GM18858 (cell line): ENCODE results near the gene OR12D3.
"Not testable (repeated sequence)": the region's sequence is repeated elsewhere in the genome, so short reads cannot be mapped to it uniquely, and the experiment has no call there.

Source experiments
- ATAC-seq: cut with Tn5 transposase; IDR thresholded peaks from one replicate; pipeline ENCODE4 v1.9.1; 2021; ENCODE audit not compliant: unreplicated experiment

The OR12D3 gene

DNA sequence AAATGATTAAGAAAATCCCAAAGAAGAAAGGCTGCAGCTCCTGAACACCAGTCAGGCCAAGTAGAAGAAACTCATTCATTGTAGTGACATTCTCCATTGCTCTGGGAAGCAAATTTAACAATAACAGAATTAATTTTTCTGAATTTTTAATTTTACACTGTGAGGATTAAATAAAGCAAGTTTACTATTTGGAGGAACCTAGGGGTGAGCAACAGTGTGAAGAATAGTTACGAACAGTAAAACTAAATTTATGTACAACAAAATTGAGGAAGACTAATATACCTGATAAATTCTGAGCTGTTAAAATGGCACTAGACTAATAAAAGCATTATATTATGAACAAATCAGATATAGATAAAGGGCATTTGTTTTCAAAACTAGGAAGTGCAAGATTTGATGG is at the start of gene OR12D3:
Gene OR12D3, minus strand, starts transcription at position 101 of the 400 bp plus-strand sequence. Its CDS starts 4 bp downstream, at position 97.
- no peak for ATAC-seq

- ATAC-seq, result no peak
These were observed 49.5 kb upstream of the OR12D3 start for GRCh38 chr6:29424575-29424974.

GRCh38 chr6:29424168-29424567 is 49.1 kb upstream of the OR12D3 start:
- no peak for ATAC-seq

GRCh38 chr6:29419516-29419915 is 44.4 kb upstream of the OR12D3 start:
- no peak for ATAC-seq

DNA sequence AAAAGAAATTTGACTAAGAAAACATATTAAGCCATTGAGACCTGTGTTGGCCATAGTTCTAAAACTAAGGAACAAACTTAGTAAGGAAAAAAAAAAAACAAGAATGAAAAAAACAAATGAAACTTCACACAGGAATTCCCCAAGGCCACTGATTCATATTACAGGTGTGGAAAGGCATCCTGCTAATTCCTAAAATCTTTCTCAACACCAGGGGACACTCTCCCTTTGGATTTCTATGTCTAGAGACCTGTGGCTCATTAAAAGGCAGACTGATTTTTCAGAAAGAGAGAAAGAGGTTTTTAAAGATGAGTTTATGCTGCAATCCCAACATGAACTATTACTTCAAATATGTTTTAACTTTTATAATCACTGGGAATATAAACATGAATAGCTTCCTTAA is 39.5 kb upstream of the OR12D3 start, which contains the start of gene OR12D1:
Gene OR12D1, plus strand, starts transcription at position 341 of the 400 bp plus-strand sequence.
- ATAC-seq, result no peak

GRCh38 chr6:29403801-29404200 is 28.7 kb upstream of the OR12D3 start:
- ATAC-seq, result no peak

DNA sequence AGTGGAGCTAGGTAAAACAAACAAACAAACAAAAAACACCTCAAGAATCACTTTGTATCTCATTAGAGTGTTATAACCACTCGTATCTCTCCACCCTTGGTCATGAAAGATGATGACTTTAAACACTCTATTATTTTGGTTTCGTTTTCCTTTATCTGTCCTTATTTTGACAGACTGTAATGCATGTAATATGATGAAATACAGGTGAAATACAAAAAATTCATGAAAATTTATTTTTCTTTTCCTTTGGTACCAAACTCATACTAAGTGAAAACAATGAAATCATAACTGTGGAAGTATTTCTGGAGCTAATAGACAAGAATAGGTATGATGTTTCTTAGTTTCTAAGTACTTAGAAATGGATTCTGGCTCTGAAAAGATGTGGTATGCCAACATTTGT is 24.4 kb upstream of the OR12D3 start:
- ATAC-seq, result no peak

DNA sequence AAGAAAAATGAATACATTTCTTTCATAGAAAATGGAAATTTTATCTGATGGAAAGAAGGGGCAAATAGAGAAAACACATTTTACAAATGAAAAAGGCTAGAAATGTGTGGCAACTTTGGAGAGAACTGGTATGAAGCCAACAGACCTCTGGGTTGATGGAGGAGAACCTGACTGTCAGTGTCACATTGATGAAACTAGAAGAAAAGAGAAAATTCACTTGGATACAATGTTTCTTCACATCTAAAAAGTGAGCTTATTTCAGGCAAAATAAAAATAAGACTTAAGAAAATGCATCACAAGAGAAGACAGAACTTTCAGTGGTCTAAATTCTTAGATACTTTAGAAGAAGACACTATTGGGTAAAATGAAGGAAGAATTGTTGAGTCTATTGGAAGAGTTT is 20.2 kb upstream of the OR12D3 start, which contains the start of gene OR12D2:
Gene OR12D2, plus strand, starts transcription at position 301 of the 400 bp plus-strand sequence. CDS start 1,069 bp downstream, outside the sequence.
- no peak for ATAC-seq

DNA sequence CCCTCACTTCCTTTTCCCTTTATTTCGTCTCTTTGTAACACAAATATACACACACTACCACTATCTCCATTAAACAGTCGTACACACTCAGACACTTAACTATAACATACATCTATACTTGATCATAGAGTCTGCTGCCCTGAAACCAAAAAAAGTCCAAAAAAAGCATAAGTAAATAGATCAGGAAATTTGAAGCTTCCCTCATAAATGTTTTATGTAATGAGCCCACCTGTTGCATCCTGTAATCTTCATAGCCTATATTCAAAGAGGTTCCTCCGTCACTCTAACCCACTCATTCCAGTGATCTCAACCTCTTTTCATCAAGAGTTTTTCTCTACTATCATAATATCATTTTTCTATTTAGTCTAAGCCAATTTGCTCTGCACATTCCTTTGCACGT is 13.4 kb upstream of the OR12D3 start:
- no peak for ATAC-seq

GRCh38 chr6:29376003-29376402 is 912 bp upstream of the OR12D3 start:
- ATAC-seq, result no peak

DNA sequence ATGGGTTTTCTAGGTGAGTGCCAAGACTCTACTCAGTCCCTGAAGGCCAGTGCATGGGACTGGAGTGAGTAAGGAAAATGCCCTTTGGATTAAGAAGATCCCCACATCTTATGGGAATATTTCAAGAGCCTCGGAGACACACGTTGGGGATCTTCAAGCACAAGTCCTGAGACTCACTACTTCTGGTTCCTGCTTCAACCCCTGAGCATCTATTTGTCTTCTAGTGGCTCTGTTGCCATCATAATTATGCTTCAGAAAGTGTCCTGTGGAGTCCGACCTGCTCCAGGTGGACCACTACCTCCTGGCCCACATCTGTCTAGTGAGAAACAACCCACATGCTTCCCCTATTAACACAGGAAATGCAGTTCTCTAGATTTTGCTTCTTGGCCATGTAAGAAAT is 6.3 kb downstream of the OR12D3 start, which contains the start of gene OR5V1:
Gene OR5V1, minus strand, starts transcription at position 101 of the 400 bp plus-strand sequence. CDS start 12,670 bp downstream, outside the sequence.
- no peak for ATAC-seq

GRCh38 chr6:29355603-29356002 is 19.5 kb downstream of the OR12D3 start:
- no peak for ATAC-seq

DNA sequence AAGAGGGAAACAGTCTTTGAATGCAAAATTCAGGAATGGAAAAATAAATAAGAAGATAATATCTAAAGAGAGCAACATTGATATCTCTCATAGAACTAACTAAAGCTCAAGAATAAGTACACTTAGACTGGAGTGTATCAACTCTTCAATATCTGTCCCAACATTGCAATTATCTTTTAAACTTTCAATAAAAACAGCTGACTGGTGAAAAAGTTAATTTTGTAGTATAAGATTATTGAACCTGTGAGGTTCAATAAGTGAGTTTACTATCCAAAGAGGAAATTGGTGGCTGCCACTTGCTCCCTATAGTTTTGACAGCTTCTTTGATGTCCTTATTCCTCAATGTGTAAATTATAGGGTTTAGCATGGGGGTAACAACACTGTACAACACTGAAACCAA is 20.1 kb downstream of the OR12D3 start:
- no peak for ATAC-seq

GRCh38 chr6:29349348-29349747 is 25.7 kb downstream of the OR12D3 start:
- ATAC-seq, result not testable (repeated sequence)

GRCh38 chr6:29345380-29345779 is 29.7 kb downstream of the OR12D3 start:
- ATAC-seq, result no peak

DNA sequence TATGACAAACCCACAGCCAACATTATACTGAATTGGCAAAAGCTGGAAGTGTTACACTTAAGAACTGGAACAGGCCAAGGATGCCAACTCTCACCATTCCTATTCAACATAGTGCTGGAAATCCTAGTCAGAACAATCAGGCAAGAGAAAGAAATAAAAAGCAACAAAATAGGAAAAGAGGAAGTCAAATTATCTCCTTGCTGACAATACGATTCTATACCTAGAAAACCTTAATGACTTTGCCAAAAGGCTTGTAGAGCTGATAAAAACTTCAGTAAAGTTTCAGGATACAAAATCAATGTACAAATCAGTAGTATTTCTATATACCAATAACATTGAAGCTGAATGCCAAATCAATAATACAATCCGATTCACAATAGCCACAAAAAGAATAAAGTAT is 38.8 kb downstream of the OR12D3 start:
- ATAC-seq, result no peak

DNA sequence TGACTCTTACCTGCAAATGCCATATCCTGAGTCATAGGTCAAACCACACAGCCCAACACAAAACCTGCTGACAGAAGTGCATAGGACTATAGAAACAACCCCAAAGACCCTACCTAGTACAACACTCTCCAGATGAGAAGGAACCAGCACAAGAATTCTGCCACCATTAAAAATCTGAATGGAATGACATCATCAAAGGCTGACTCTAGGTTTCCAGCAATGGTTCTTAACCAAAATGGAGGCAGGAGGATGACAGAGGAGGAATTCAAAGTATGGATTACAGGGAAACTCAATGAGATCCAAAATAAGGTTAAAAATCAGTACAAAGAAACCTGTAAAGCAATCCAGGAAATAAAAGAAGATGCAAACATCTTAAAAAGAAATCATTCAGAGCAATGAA is 42.4 kb downstream of the OR12D3 start:
- ATAC-seq, result no peak

GRCh38 chr6:29325777-29326176 is 49.3 kb downstream of the OR12D3 start:
- ATAC-seq, result no peak
